Measurements from ENCODE around the gene GDPD4.

DNA sequence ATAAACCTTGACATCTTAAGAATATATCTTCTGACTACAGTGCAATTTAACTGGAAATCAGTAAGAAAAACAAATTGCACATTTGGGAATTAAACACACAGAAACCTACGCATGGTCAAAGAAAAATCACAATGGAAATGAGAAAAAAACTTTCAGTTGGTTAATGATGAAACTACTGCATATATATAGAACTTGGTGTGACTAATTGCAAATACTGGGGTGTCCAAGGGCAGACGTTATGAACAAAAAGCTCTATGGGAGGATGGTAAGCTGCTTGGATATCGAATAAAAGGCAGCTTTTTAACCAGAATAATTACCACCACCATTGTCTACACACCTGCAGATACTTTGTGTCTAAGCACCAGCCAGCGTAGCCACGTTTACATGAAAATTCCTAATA, 791 bp downstream of the GDPD4 start:
- TF ChIP-seq SUZ12 (IDR thresholded peaks at IDR 0.05) (no peak), HDGF (IDR thresholded peaks at IDR 0.05; ENCODE audit: borderline replicate concordance) (no peak), FOXA1 (IDR thresholded peaks at IDR 0.05) (no peak), FOXM1 (IDR thresholded peaks at IDR 0.05; ENCODE audit: borderline replicate concordance) (no peak), SP1 (IDR thresholded peaks at IDR 0.05) (no peak), NFRKB (IDR thresholded peaks at IDR 0.05) (no peak), FOXK2 (IDR thresholded peaks at IDR 0.05) (no peak), BHLHE40 (IDR thresholded peaks at IDR 0.05; ENCODE audit: borderline replicate concordance) (no peak), TARDBP (IDR thresholded peaks at IDR 0.05) (no peak), ARNT (IDR thresholded peaks at IDR 0.05) (no peak), ZNF384 (IDR thresholded peaks at IDR 0.05) (no peak), ELF4 (IDR thresholded peaks at IDR 0.05) (no peak)
